Activated naive CD4-positive, alpha-beta T cell (primary cell): ENCODE data around the gene STAT6.
"Not testable (repeated sequence)": the region's sequence is repeated elsewhere in the genome, so short reads cannot be mapped to it uniquely, and the experiment has no call there.

Experiments
- DNase-seq, 4 experiments: peaks; one replicate each; lab custom pipeline; 2025; lab: John Stamatoyannopoulos, UW

Gene STAT6

DNA sequence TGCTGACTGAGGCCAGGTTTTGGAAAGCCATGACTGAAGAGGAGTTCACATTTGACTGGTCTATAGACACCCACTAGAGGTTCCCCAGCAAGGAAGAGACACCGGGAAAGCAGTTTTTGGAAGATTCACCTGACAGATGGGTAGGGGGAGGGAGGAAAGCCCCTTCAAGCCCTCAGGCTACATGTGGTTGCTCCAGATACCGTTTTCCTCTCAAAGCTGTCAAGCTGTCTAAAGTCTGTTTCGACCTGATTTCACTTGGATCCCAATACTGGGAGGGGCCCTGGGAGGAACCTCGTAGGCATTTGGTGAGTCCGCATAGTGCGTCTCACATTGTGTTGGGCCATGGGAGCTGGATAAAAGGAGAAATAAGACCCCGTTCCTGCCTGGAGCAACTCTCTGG, 15.4 kb upstream of the STAT6 start:
- DNase-seq = no peak

DNA sequence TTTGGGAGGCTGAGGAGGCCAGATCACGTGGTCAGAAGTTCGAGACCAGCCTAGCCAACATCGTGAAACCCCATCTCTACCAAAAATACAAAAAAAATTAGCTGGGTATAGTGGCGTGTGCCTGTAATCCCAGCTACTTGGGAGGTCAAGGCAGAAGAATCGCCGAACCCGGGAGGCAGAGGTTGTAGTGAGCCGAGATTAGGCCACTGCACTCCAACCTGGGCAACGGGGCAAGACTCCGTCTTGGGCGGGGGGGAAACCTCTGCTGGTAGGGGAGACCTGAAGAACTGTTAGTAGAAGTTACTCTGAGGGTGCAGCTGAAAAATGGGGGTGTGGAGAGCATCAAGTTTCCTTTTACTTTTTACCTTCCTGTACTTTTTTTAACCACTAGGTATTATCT, 14.9 kb upstream of the STAT6 start:
- no peak for DNase-seq

DNA sequence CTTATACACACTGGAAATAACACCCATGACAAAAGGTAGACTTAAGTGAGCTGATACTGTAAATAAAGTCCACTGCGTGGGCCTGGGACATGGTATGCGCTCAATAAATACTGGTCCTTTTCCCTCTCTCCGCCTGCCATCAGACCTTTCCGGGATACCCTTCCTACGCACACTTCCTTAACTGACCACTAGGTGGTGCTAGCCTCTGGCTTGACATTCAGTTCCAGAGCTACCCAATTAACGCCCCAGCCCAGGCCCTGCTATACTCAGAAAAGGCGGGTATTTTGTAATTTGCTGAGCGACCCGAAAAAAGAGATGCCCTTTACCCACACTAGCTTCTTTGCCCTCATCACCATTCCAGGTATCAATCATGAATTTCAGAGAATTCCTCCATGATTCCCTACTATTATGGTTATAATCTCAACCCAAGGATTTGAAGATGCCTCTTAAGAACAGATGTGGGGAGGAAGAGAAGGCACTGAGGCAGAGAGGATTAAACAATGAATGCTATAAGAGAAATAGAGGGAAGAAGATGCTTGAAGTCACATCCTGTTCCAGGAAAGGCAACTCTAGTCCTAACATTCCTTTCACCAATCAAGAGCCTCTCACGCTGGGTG, 13.2 kb upstream of the STAT6 start:
- peak; percentile 13 to 58 (median 44) for DNase-seq

- DNase-seq = no peak
Measured at GRCh38 chr12:57123813-57124212, 12.7 kb upstream of the STAT6 start.

GRCh38 chr12:57120718-57121117, 9.6 kb upstream of the STAT6 start:
- not testable (repeated sequence) for DNase-seq

DNA sequence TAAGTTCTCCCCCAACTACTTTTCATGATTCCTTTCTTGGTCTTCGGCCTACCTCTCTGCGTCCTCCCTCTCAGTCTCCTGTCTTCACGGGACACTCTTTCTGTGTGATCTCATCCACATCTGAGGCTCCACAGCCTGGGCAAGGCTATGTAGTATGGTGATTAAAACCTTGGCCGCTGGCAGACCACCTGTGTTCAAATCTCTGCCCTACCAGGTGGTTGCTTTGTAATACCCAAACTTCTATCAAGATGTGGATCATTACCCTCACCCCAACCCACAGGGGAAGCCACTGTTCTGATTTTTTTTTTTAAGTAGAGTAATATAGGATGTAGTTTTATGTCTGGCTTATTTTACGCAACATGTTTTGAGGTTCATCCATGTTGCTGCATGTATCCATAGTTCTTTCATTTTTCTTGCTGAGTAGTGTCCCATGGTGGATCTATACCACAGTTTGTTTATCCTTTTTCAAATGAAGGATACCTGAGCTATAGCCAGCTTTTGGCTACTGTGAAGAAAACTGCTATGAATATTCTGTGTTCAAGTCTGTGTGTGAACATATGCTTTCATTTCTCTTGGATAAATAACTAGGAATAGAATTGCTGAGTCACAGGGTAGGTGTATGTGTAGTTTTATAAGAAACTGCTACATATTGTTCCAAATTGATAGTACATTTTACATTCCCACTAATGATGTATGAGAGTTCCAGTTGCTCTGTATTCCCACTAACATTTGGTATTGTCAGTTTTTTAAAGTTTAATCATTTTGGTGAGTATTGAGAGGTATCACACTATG, 8.3 kb upstream of the STAT6 start:
- no peak for DNase-seq

GRCh38 chr12:57118711-57119271, 7.6 kb upstream of the STAT6 start:
- no peak for DNase-seq

GRCh38 chr12:57116580-57117281, 5.6 kb upstream of the STAT6 start:
- no peak for DNase-seq

DNA sequence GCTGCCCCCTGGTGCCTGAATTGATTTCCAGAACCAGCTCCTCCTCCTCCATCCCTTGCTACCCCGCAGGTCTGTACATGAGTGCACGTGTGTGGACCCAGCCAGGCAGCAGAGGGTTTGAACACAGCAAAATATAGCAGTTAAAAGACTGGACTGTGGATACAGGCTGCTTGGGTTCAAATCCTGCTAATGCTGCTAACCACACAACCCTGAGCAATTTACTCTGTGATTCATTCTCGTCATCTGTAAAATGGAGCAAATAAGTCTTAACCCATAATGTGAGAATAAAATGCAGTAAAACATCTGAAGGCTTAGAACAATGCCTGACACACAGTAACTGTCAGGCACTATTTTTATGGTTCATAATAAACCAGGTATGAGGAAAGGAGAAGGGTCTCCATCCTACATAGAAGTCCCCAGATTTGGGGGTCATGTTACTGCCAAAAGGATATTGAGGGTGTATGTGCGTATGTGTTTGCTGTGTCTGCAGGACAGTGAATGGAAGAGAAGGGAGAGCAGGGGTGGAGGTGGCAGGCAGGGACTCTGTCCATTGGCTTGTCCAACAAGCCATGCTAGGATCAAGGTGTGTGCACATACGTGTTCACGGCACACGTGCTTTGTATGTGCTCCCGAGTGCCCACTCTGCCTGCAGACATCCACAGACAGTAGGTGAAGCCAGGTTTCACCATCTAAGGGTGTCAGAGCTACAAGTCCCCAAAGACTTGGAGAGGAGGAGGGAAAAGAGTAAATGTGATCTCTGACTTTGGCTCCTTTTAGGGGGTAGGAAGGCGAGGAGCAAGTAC, 1.5 kb upstream of the STAT6 start:
- no peak for DNase-seq

GRCh38 chr12:57110104-57111030, 795 bp downstream of the STAT6 start:
- DNase-seq = peak; percentile 28 to 52 (median 41)

DNA sequence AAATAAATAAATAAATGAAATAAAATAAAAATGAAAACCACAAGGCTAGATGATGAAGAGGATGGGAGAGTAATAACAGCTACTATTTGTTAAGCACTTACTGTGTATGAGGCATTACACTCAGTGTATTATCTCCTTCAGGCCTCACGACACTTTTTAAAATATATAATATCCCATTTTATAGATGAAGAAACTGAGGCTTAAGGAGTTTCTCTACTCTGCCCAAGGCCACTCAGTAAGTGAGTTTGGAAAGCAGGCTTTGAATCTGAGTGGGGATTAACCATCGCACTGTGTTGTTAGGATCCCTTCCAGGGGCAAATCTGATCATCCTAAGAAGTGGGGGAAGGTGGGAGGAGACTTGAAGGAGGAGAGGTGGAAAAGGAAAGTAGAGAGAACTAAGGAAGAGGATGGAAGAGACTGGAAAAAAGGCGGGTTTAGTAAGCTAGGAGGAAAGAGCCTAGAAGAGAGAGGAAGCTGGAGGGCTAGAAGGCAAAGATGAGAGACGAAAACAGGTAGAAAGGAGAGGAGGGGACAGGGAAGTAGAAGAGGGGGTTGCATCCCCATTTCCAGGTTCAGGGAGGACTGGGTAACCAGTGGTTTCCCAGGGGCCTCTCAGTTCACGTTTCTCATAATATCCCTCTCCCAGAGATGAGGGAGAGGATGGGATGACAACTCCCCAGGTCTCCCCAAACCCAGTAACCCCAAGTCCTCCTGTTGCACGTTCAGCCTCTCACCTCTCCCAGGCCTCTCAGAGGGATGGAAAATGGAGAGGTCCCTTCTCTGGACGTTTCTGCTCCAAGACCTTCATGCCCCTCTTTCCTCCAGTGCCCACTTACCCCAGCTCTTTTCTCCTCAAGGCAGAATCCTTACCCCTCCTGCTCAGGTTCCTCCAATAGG, 1.7 kb downstream of the STAT6 start:
- no peak for DNase-seq

- DNase-seq = no peak
Measured at GRCh38 chr12:57107456-57108155, 3.6 kb downstream of the STAT6 start.

GRCh38 chr12:57106021-57106708, 5.0 kb downstream of the STAT6 start:
- DNase-seq = no peak

DNA sequence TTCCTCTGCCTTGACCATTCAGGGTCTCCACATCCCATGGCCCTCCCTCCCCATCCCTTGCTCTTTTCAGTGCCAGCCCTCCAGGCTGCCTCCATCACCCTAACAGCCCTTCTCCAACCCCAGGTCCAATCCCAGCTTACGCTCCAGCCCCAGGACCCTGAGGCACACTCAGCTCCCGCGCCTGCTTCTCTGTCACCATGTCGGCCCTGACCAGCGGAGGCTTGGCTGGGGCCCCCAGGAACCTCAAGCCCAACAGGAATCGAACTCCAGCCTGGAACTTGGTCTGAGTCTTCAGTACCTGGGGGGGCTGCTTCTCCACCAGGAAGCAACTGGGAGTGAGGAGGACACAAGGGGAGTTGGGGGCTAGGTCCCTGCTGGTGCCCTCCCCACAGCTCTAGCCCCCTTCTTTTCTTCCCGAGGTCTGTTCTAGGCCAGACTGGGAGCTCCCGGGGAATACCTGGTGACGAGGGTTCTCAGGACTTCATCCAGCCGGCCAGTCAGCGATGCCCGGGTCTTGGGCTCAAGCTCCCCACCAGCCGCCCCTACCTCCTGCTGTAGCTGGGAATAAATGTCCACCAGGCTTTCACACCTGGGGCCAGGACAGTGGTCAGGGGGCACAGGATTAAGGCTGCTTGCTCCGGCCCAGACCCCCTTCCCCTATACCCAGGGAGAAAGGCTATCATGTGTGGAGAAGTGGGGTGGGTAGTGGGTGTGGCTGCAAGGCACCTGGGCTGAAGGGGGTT, 6.0 kb downstream of the STAT6 start:
- no peak for DNase-seq

DNA sequence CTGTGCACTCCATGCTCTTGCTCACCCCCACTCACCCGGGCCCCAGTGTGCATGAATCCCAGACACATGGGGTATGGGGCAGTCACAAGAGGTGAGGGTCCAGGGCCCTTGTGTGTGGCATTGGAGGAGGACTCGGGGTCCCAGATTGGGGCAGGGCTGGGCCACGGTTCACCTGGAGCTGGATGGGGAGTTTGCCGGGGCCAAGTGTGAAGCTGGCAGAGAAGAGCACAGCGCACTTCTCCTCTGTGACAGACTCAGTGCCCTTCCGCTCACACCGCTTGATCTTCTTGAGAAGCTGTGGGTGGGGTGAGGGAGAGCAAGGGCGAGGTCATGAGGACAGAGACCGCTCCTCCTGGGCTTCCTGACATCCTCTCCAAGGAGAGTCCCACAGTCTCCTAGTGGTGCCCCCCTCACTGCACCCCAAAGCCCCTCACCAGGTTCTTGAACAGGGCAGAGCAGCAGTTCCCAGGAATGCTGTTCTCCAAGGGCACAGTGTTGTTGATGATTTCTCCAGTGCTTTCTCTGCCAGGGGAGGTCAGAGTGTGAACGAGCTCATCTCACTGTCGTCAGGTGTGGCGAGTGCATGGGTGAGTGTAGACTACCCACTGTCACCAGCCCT, 6.8 kb downstream of the STAT6 start:
- DNase-seq = no peak

DNA sequence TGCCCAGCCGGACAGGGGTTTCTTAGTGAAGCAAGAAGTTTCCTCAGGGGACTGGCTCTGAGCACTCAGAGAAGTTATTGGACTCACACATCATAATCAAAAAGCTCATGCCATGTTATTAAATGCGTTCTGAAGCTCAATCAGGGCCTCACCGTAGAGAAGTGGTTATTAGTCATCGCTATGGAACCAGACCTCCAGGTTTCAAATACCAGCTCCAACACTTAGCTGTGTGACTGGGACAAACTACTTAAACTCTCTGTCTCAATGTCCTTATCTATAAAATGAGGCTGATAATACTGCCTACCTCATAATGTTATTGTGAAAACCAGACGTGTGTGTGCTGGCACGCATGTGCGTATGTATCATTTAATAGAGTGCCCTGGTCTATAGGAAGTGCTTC, 7.3 kb downstream of the STAT6 start:
- DNase-seq = no peak
